ENCODE data around the gene KBTBD7.

Gene KBTBD7

DNA sequence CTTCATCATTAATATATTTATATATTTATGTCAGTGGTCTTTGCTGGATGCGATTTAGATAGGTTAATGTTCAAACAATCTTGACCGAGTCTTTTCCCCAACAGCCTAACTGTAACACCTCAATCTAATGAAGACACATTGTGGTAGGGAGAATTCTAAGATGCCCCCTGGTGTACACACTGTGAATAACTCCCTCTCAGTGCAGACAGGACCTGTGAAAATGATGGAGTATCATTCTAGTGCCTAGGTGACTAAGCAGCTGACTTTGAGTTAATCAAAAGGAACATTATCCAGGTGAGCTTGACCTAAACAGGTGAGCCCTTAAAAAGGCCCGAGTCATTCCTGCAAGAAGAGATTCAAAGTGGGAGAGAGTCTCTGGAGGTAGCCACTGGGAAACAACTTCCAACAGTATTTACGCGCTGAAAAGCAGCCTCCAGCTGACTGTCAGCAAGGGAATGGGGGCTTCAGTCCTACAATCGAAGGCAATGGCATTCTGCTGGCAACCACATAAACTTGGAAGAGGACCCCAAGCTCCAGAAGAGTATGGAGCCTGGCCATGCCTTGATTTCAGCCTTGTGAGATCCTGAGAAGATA is 28.0 kb upstream of the KBTBD7 start:
- Histone ChIP-seq H3K79me2 (no peaks in the 10 kb centered on the region), H2AFZ (no peak overlapping the region), H3K9ac (no peak overlapping the region), H3K27me3 (ENCODE audit: control insufficient read depth, insufficient read depth, low read length) (no peaks in the 10 kb centered on the region), H3K4me3 (ENCODE audit: low read depth, low read length) (no peak overlapping the region), H3K4me1 (no peaks in the 10 kb centered on the region), H3K27ac (no peak overlapping the region), H3K4me2 (ENCODE audit: low read length) (no peak overlapping the region), H3K36me3 (ENCODE audit: control insufficient read depth, insufficient read depth, low read length) (no peaks in the 10 kb centered on the region), H3K9me3 (ENCODE audit: control insufficient read depth, low read length) (no peaks in the 10 kb centered on the region)
- TF ChIP-seq, protein P1, sequence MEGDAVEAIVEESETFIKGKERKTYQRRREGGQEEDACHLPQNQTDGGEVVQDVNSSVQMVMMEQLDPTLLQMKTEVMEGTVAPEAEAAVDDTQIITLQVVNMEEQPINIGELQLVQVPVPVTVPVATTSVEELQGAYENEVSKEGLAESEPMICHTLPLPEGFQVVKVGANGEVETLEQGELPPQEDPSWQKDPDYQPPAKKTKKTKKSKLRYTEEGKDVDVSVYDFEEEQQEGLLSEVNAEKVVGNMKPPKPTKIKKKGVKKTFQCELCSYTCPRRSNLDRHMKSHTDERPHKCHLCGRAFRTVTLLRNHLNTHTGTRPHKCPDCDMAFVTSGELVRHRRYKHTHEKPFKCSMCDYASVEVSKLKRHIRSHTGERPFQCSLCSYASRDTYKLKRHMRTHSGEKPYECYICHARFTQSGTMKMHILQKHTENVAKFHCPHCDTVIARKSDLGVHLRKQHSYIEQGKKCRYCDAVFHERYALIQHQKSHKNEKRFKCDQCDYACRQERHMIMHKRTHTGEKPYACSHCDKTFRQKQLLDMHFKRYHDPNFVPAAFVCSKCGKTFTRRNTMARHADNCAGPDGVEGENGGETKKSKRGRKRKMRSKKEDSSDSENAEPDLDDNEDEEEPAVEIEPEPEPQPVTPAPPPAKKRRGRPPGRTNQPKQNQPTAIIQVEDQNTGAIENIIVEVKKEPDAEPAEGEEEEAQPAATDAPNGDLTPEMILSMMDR (IDR thresholded peaks at IDR 0.05): peak; percentile 53

DNA sequence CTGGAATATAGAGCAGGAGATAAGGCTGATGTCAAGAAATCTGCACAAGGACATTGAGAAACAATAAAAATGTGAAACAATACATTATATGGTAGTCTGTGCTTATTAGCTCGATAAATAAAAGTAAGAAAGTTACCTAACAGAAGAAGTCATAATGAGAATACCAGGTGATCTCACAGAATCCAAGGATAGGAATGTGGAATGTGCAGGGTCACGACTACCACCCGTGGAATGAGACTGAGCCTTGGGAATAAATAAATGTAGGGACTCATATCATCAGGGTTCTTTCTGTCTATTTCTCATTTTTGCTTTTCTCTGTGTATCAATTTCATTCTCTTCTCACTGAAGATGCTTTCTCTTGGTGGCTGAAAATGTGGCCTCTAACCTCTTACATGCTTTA is 26.0 kb upstream of the KBTBD7 start:
- no peaks in the 10 kb centered on the region for H3K36me3 ChIP-seq (ENCODE audit: control insufficient read depth, insufficient read depth, low read length)
- H3K27me3 ChIP-seq (ENCODE audit: control insufficient read depth, insufficient read depth, low read length): no peaks in the 10 kb centered on the region
- no peak overlapping the region for H3K4me2 ChIP-seq (ENCODE audit: low read length)
- H3K79me2 ChIP-seq: no peaks in the 10 kb centered on the region
- no peak overlapping the region for H3K27ac ChIP-seq
- H3K4me3 ChIP-seq (ENCODE audit: low read depth, low read length): no peak overlapping the region
- H3K4me1 ChIP-seq: no peaks in the 10 kb centered on the region
- TF ChIP-seq, protein P1 (IDR thresholded peaks at IDR 0.05): no peak
- H2AFZ ChIP-seq: no peak overlapping the region
- no peak overlapping the region for H3K9ac ChIP-seq
- H3K9me3 ChIP-seq (ENCODE audit: control insufficient read depth, low read length): no peaks in the 10 kb centered on the region

DNA sequence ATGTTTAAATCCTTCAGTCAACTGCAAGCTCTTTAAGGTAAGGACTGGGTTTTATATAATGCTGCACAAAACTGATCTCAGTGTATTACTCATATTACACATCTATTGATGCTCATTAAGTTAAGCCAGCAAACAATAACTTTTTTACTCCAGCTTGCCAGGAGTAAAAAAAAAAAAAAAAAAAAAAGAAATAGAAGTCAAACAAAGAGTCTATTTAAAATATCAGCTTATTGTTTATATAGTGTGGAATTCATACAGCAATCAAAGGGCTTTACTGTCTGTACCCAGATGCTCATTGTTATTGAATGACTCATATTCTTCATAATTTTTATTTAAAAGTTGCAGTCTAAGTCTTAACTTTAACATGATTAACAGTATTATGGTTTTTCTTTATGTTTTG is 21.8 kb upstream of the KBTBD7 start:
- no peaks in the 10 kb centered on the region for H3K9me3 ChIP-seq (ENCODE audit: control insufficient read depth, low read length)
- TF ChIP-seq, protein P1 (IDR thresholded peaks at IDR 0.05): no peak
- H3K27ac ChIP-seq: no peak overlapping the region
- H3K4me3 ChIP-seq (ENCODE audit: low read depth, low read length): no peak overlapping the region
- H3K9ac ChIP-seq: no peak overlapping the region
- no peak overlapping the region for H2AFZ ChIP-seq
- no peaks in the 10 kb centered on the region for H3K79me2 ChIP-seq
- no peaks in the 10 kb centered on the region for H3K27me3 ChIP-seq (ENCODE audit: control insufficient read depth, insufficient read depth, low read length)
- H3K4me2 ChIP-seq (ENCODE audit: low read length): no peak overlapping the region
- H3K36me3 ChIP-seq (ENCODE audit: control insufficient read depth, insufficient read depth, low read length): no peaks in the 10 kb centered on the region
- H3K4me1 ChIP-seq: no peaks in the 10 kb centered on the region

DNA sequence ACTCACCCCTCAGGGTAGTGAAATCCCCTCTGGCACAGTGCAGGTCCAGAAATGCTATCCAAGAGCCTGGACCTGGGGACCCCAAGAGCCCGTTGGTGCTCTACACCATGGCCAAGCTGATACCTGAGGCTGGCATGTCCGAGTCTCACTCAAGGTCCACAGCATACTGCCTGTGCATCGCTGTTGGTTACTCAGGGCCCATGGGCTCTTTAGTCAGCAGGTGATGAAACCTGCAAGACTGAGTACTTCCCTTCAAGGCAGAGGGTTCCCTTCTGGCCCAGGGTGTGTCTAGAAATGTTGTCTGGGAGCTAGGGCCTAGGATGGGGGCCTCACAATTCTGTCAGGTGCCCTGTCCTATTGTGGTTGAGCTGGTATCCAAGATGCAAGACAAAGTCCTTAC is 19.6 kb upstream of the KBTBD7 start:
- Histone ChIP-seq H3K27me3 (ENCODE audit: control insufficient read depth, insufficient read depth, low read length) (no peaks in the 10 kb centered on the region), H3K27ac (no peak overlapping the region), H2AFZ (no peak overlapping the region), H3K9ac (no peak overlapping the region), H3K9me3 (ENCODE audit: control insufficient read depth, low read length) (no peaks in the 10 kb centered on the region), H3K4me3 (ENCODE audit: low read depth, low read length) (no peak overlapping the region), H3K79me2 (no peaks in the 10 kb centered on the region), H3K36me3 (ENCODE audit: control insufficient read depth, insufficient read depth, low read length) (no peaks in the 10 kb centered on the region), H3K4me2 (ENCODE audit: low read length) (no peak overlapping the region), H3K4me1 (no peaks in the 10 kb centered on the region)
- TF ChIP-seq, protein P1 (IDR thresholded peaks at IDR 0.05): no peak

DNA sequence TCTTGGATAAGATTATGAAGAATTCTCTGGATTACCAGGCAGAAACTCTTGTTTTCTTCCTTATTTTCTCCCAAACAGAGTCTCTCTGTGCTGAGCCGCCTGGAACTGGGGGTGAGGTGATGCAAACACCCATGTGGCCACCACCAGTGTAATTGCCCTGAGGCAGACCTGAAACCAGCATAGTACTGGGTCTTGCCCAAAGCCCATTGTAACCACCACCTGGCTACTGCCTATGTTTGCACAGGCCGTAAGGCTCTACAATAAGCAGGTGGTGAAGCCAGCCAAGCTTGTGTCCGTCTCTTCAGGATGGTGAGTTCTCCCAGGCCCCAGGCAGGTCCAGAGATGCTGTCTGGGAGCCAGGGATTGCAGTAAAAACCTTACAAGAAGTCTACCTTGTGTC is 18.9 kb upstream of the KBTBD7 start:
- H3K4me3 ChIP-seq (ENCODE audit: low read depth, low read length): no peak overlapping the region
- H3K9me3 ChIP-seq (ENCODE audit: control insufficient read depth, low read length): no peaks in the 10 kb centered on the region
- no peak overlapping the region for H3K4me2 ChIP-seq (ENCODE audit: low read length)
- no peak overlapping the region for H3K27ac ChIP-seq
- H3K27me3 ChIP-seq (ENCODE audit: control insufficient read depth, insufficient read depth, low read length): no peaks in the 10 kb centered on the region
- no peak overlapping the region for H2AFZ ChIP-seq
- H3K36me3 ChIP-seq (ENCODE audit: control insufficient read depth, insufficient read depth, low read length): no peaks in the 10 kb centered on the region
- no peaks in the 10 kb centered on the region for H3K79me2 ChIP-seq
- TF ChIP-seq, protein P1 (IDR thresholded peaks at IDR 0.05): no peak
- H3K4me1 ChIP-seq: no peaks in the 10 kb centered on the region
- H3K9ac ChIP-seq: no peak overlapping the region
